K562 (cell line): ENCODE measurements around the gene KCNC3. TPM values are rescaled to one million over a fixed set of nuclear protein-coding genes. Genes with fewer than 3 reads are reported as not detected.

Experiments used
- ATAC-seq: fragments of 200-7000 bp; cut with Tn5 transposase; 3 replicates; pipeline ENCODE4 v1.9.1; 2020; ENCODE audit warnings: moderate library complexity
- BruUV-seq: library from RNA; stranded (reverse); fragments of 400-500 nt; replicated peaks from 2 replicates; lab custom pipeline; 2021; lab: Mats Ljungman, UMichigan
- CTCF ChIA-PET: fragments of 300-600 bp; formaldehyde crosslinking; extraction: SDS; loops from one replicate; lab custom pipeline; 2021; ENCODE audit warnings: low intra/inter-chr PET ratio; lab: Yijun Ruan, JAX
- POLR2A ChIA-PET: fragments of 300-600, 350-650 bp; sonication (Branson Sonifier 250); formaldehyde crosslinking; extraction: SDS; loops from one replicate; lab custom pipeline; 2021; ENCODE audit warnings: antibody characterized with exemption, inconsistent platforms; lab: Yijun Ruan, JAX
- DNase-seq, 4 experiments: peaks; one replicate each; pipeline versions ENCODE4 v3.0.0 to v3.0.0-alpha.2; 2011 to 2018; ENCODE audit warnings: low spot score in 3 of 4, mixed read lengths in 3 of 4; ENCODE audit errors: extremely low read depth in 1 of 4
- FAIRE-seq: peaks from 2 replicates; lab custom pipeline; 2011; peaks lifted over from hg19 to GRCh38; lab: Jason Lieb, UNC
- H2AFZ ChIP-seq: 2 replicates; pipeline ENCODE4 v1.6.0; 2011; ENCODE audit warnings: low read depth, low read length, control low read depth, inconsistent platforms
- H3K27ac ChIP-seq: fragments of 200-600 bp; 3 replicates; pipeline ENCODE4 v1.8.0; 2011; ENCODE audit warnings: low read depth, mild to moderate bottlenecking, control low read depth, inconsistent platforms, low read length, moderate library complexity, mixed read lengths; ENCODE audit errors: extremely low read depth
- H3K27me3 ChIP-seq, 2 experiments: fragments of 300-600 bp in 1 of 2; 2 replicates in 1 of 2; 3 replicates in 1 of 2; pipeline versions ENCODE4 v1.6.0 to v1.8.0; 2011; ENCODE audit warnings: inconsistent platforms in 2 of 2, low read length in 2 of 2, mild to moderate bottlenecking in 1 of 2, mixed read lengths in 1 of 2, moderate library complexity in 1 of 2; ENCODE audit not compliant: control insufficient read depth in 2 of 2, insufficient read depth in 2 of 2
- H3K36me3 ChIP-seq: fragments of 300-600 bp; 3 replicates; pipeline ENCODE4 v1.8.0; 2011; ENCODE audit warnings: mild to moderate bottlenecking, low read length, inconsistent platforms; ENCODE audit not compliant: control insufficient read depth, insufficient read depth
- H3K4me1 ChIP-seq, 2 experiments: fragments of 200-600 bp in 1 of 2; replicated peaks in 1 of 2; 2 replicates in 1 of 2; 3 replicates in 1 of 2; pipeline versions ENCODE4 v1.5.1 to v1.8.0; 2011; ENCODE audit warnings: inconsistent platforms in 2 of 2, low read length in 2 of 2, mild to moderate bottlenecking in 1 of 2, mixed read lengths in 1 of 2, moderate library complexity in 1 of 2; ENCODE audit not compliant: control insufficient read depth in 2 of 2, insufficient read depth in 2 of 2
- H3K4me2 ChIP-seq: 2 replicates; pipeline ENCODE4 v1.6.1; 2011; ENCODE audit warnings: low read length, control low read depth, inconsistent platforms, mixed read lengths; ENCODE audit not compliant: insufficient read depth
- H3K4me3 ChIP-seq: fragments of 200-600 bp; sonication (generic), shearing (Covaris generic); 2 replicates; pipeline ENCODE4 v1.5.1; 2016; ENCODE audit warnings: control low read depth, inconsistent platforms
- H3K79me2 ChIP-seq: fragments of 200-600 bp; 3 replicates; pipeline ENCODE4 v1.8.0; 2011; ENCODE audit warnings: low read length, inconsistent platforms; ENCODE audit not compliant: control insufficient read depth, insufficient read depth
- H3K9ac ChIP-seq, 2 experiments: 2 replicates each; pipeline versions ENCODE4 v1.6.0 to v1.6.1; 2011; ENCODE audit warnings: low read depth in 2 of 2, low read length in 2 of 2, control low read depth in 1 of 2, inconsistent platforms in 1 of 2, mild to moderate bottlenecking in 1 of 2, mixed read lengths in 1 of 2; ENCODE audit not compliant: insufficient read depth in 1 of 2
- H3K9me1 ChIP-seq: one replicate; pipeline ENCODE4 v1.6.0; 2011; ENCODE audit warnings: inconsistent platforms, mild to moderate bottlenecking, low read length, moderate library complexity; ENCODE audit not compliant: control insufficient read depth, insufficient read depth
- H3K9me3 ChIP-seq: replicated peaks from 2 replicates; pipeline ENCODE4 v1.5.1; 2011; ENCODE audit warnings: low read depth, low read length, inconsistent platforms; ENCODE audit not compliant: control insufficient read depth, insufficient read depth
- H4K20me1 ChIP-seq: replicated peaks from 2 replicates; pipeline ENCODE4 v1.6.1; 2011; ENCODE audit warnings: low read length, inconsistent platforms, mixed read lengths; ENCODE audit not compliant: control insufficient read depth, insufficient read depth
- ARNT ChIP-seq, 2 experiments: fragments of 450-650 bp; IDR thresholded peaks; 2 replicates each; pipeline ENCODE4 v1.6.1; 2016; ENCODE audit warnings: mild to moderate bottlenecking in 1 of 2
- ZNF449 ChIP-seq: fragments of 250-450 bp; sonication (Bioruptor Pico); IDR thresholded peaks from 2 replicates; pipeline ENCODE4 v1.8.0; 2022; ENCODE audit warnings: moderate library complexity, mild to moderate bottlenecking, inconsistent platforms
- WGBS: fragments of 100-300 bp; shearing (Covaris generic); methylation state at CpG from one replicate; pipeline ENCODE4 v1.1.6; 2016; ENCODE audit warnings: low coverage, mixed read lengths; ENCODE audit not compliant: insufficient coverage; ENCODE audit errors: missing lambda C conversion rate; 5-methylcytosine and 5-hydroxymethylcytosine counted together
- in situ Hi-C: fragments of 300-500 bp; cut with MboI; formaldehyde crosslinking; loops from 4 replicates; pipeline ENCODE4 v1.15.0; 2018; ENCODE audit warnings: inconsistent platforms, mixed read lengths
- intact Hi-C: fragments of 100-400 bp; cut with micrococcal nuclease; formaldehyde crosslinking; loops from 2 replicates; pipeline ENCODE4 v1.14.2; 2022
- polyA plus RNA-seq, 8 experiments: library from polyadenylated mRNA; depleted of rRNA in 4 of 8; stranded (reverse) in 5 of 8; unstranded in 3 of 8; fragments of >200 nt; fragmentation: Nextera tagmentation in 2 of 8; fragmentation: Illumina TruSeq in 1 of 8; extraction: Ambion mirVana in 2 of 8; extraction: Trizol in 1 of 8; gene quantifications; 2 replicates each; pipeline versions ENCODE4 v1.2.1 to v1.2.3, GENCODE V29; 2011 to 2014; ENCODE audit warnings: inconsistent platforms in 1 of 8, missing spikeins in 1 of 8
- total RNA-seq, 7 experiments: library from RNA; depleted of rRNA in 6 of 7; stranded (reverse); fragments of >200 nt in 6 of 7; fragmentation: Illumina TruSeq in 2 of 7; extraction: Trizol in 2 of 7; gene quantifications; 2 replicates each; pipeline versions ENCODE4 v1.2.1 to v1.2.3, GENCODE V29; 2011 to 2021; ENCODE audit warnings: low replicate concordance in 1 of 7

Gene KCNC3
- total and polyA plus RNA-seq, 9 of the 15 experiments (the other 6 are each of a cell fraction or from before 2014, with no cell fraction given) = 0.03 to 26.2 (median 2.0) TPM

- ChIA-PET CTCF (interaction anchor here (1.1 to 1.8 kb wide), 4 partner anchors 62 to 179 kb away, joined by 5 to 8 read pairs (median 6); no protein-coding TSS in a partner anchor), POLR2A (no interaction called here)
- intact Hi-C loops = loop anchor here (5.0 kb wide), 1 partner anchor 60 kb away; no protein-coding TSS in a partner anchor
- TF ChIP-seq ARNT (IDR thresholded peaks at IDR 0.05) = peak in 1 of 2 experiments; percentile 78; a peak in 1 of 4 replicates
- no peak for TF ChIP-seq ZNF449 (CRISPR knock-in tag)
- Histone ChIP-seq H3K4me3 (peak overlapping the region; percentile 44), H3K27ac (no peak overlapping the region), H3K36me3 (peaks cover 14% of the 10 kb centered on the region; the same call in 1 of the 3 replicates), H3K9ac (peak overlapping the region in 1 of 2 experiments; percentile 54; a peak in 1 of 4 replicates), H3K79me2 (peaks cover 22% of the 10 kb centered on the region), H4K20me1 (peaks cover 47% of the 10 kb centered on the region), H3K9me1 (peaks cover 3% of the 10 kb centered on the region), H2AFZ (no peak overlapping the region), H3K4me1 (peaks cover 30 to 68% of the 10 kb centered on the region in 2 experiments), H3K9me3 (no peaks in the 10 kb centered on the region), H3K27me3 (no peaks in the 10 kb centered on the region), H3K4me2 (peak overlapping the region; percentile 55)
- in situ Hi-C loops = no loop called here
- WGBS = 21% methylated on average over 4 of the region's 4 CpGs
- FAIRE-seq (no peak), DNase-seq (no peak), ATAC-seq (no peak)
- TSS peak; percentile 48 for BruUV-seq
These were observed 2.2 kb downstream of the KCNC3 start for GRCh38 chr19:50327013-50327412.
